ENCODE measurements around the gene ILDR2. TPM values are rescaled to one million over a fixed set of nuclear protein-coding genes. Genes with fewer than 3 reads are reported as not detected.

The ILDR2 gene, protein sequence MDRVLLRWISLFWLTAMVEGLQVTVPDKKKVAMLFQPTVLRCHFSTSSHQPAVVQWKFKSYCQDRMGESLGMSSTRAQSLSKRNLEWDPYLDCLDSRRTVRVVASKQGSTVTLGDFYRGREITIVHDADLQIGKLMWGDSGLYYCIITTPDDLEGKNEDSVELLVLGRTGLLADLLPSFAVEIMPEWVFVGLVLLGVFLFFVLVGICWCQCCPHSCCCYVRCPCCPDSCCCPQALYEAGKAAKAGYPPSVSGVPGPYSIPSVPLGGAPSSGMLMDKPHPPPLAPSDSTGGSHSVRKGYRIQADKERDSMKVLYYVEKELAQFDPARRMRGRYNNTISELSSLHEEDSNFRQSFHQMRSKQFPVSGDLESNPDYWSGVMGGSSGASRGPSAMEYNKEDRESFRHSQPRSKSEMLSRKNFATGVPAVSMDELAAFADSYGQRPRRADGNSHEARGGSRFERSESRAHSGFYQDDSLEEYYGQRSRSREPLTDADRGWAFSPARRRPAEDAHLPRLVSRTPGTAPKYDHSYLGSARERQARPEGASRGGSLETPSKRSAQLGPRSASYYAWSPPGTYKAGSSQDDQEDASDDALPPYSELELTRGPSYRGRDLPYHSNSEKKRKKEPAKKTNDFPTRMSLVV
- total RNA-seq (2014; rRNA removed; shearing (Covaris generic)) (not detected in 2 replicates), polyA plus RNA-seq (2016; fragmentation: Nextera tagmentation; extraction: Ambion mirVana) (not detected in 2 replicates)

DNA sequence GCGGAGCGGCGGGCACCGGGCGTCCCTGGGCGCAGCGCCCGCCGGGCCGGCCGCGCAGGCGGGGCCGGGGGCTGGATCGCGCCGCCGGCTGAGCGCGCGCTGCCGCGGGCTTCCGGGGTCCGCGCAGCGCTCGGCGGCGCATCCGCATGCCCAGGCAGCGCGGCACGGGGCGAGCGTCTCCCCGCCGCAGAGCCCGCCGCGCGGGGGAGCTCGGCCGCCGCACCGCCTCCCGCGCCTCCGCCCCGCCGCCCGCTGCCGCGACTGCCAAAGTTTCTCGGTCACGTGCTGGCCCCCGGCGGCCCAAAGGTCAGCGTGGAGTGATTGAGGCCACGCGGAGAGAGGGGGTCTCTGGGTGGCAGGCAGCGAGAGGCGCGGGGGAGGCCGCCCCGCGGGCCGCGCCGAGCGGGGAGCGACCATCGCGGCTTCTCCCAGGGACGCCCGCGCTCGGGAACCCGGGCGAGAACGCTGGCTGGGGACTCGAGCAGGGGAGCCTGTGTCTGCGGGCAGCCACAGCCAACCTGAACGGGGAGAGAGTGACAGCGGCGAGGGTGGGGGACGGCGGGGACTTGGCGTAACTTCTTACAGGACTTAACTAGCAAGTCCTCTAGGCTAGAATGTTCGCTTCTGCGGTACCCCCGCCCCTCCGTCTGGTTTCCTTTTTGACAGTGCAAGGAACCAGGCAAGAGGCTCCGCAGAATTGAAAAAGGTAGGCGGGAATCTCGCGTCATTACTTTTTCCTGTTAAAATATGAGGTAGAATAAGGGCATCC lies at the start of gene ILDR2:
ILDR2 (minus strand) TSS at position 180 of the 769 bp plus-strand sequence. CDS start 272 bp downstream, outside the sequence.
- TF ChIP-seq EZH2phosphoT487 (IDR thresholded peaks at IDR 0.05; ENCODE audit: insufficient read depth, low read depth) (no peak), EZH2 (IDR thresholded peaks at IDR 0.05; ENCODE audit: insufficient read depth, poor library complexity, severe bottlenecking) (peak; percentile 79)
- in situ Hi-C loops (cut with MboI), result no loop called here

DNA sequence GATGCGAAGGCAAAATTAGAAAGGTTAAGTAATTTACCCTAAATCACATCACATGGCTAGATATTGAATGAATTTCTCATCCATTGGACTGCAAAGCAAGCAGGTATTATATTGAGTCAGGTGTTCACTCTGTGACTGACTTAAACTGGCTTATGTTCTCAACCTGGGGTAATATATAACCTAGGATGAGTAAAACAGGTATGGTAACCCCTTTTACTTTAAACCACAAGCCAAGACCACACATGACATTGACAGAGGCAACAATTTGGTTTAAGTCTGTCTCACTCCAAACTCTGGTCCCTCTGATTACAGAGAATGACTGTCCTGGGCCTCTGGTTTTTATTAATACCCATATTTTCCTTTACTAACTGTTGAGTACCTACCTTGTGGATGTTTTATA lies 47.0 kb upstream of the ILDR2 start:
- Histone ChIP-seq H3K4me1 (ENCODE audit: insufficient read depth) (no peaks in the 10 kb centered on the region), H3K79me2 (ENCODE audit: insufficient read depth) (no peaks in the 10 kb centered on the region), H3K36me3 (ENCODE audit: low read depth) (no peaks in the 10 kb centered on the region), H3K9ac (no peak overlapping the region), H3F3A (ENCODE audit: insufficient read depth) (no peaks in the 10 kb centered on the region), H3K4me2 (ENCODE audit: unreplicated experiment) (no peak overlapping the region), H3K9me3 (ENCODE audit: low read depth) (no peaks in the 10 kb centered on the region), H4K20me1 (ENCODE audit: insufficient read depth) (no peaks in the 10 kb centered on the region; the same call in 1 of the 2 replicates), H3K27ac (no peak overlapping the region), H2AFZ (no peak overlapping the region), H3K27me3 (replicated peaks; ENCODE audit: insufficient read depth) (no peaks in the 10 kb centered on the region), H3K9me2 (ENCODE audit: insufficient read depth) (peaks cover 3% of the 10 kb centered on the region; the same call in 1 of the 2 replicates), H3K4me3 (no peak overlapping the region)
- in situ Hi-C loops (cut with MboI), result no loop called here
- no peak for TF ChIP-seq EZH2 (IDR thresholded peaks at IDR 0.05; ENCODE audit: insufficient read depth, poor library complexity, severe bottlenecking)
- no peak for TF ChIP-seq EZH2phosphoT487 (IDR thresholded peaks at IDR 0.05; ENCODE audit: insufficient read depth, low read depth)
- 19 to 24% methylated on average over 1 of the region's 1 CpG for WGBS, 2 experiments (ENCODE audit: low coverage in 1 of 2, low lambda C conversion rate in 2 of 2, missing lambda C conversion rate in 2 of 2)
- no peak for DNase-seq

More for the DNA sequence above, at the start of gene ILDR2:
- H3K9ac ChIP-seq, result peak within 1 kb of the TSS; percentile 35
- peak within 1 kb of the TSS; percentile 83 for H3K4me3 ChIP-seq
- H3K27ac ChIP-seq, result no peak within 1 kb of the TSS
- WGBS, 2 experiments (ENCODE audit: low coverage in 1 of 2, low lambda C conversion rate in 2 of 2, missing lambda C conversion rate in 2 of 2), result 2% methylated on average over 55 to 78 of the region's 97 CpGs
- no peaks in the 10 kb centered on the region for H3K9me2 ChIP-seq (ENCODE audit: insufficient read depth)
- peak within 1 kb of the TSS; percentile 87 for H3K4me2 ChIP-seq (ENCODE audit: unreplicated experiment)
- H4K20me1 ChIP-seq (ENCODE audit: insufficient read depth), result no peaks in the 10 kb centered on the region
- no peaks in the 10 kb centered on the region for H3F3A ChIP-seq (ENCODE audit: insufficient read depth)
- H3K9me3 ChIP-seq (ENCODE audit: low read depth), result no peaks in the 10 kb centered on the region
- H3K79me2 ChIP-seq (ENCODE audit: insufficient read depth), result no peaks in the 10 kb centered on the region
- no peaks in the 10 kb centered on the region for H3K36me3 ChIP-seq (ENCODE audit: low read depth)
- peak; percentile 42 for DNase-seq
- H3K4me1 ChIP-seq (ENCODE audit: insufficient read depth), result no peaks in the 10 kb centered on the region
- peaks cover 63% of the 10 kb centered on the region for H3K27me3 ChIP-seq (replicated peaks; ENCODE audit: insufficient read depth)
- peak within 1 kb of the TSS; percentile 90 for H2AFZ ChIP-seq

DNA sequence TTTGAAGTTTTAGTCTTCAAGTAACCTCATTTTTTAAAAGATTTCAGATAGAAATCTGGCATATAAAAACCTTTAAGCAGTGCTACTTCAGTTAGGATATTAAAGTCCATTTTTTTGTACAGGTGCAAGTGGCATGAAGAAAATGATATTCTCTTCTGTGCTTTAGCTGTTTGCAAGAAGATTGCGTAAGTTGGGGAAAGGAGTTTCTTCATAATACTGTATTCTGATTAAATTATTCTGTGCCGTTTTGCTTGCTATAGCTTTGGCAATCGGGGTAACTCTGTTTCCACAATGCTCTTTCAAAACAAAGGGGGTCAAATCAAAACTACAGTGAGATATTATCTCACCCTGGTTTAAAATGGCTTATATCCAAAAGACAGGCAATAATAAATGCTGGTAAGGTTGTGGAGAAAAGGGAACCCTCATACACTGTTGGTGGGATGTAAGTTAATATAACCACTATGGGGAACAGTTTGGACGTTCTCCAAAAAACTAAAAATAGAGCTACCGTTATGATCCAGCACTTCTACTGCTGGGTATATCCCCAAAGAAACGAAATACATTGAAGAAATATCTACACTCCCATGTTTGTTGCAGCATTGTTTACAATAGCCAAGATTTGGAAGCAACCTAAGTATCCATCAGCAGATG lies 40.9 kb upstream of the ILDR2 start:
- TF ChIP-seq EZH2 (IDR thresholded peaks at IDR 0.05; ENCODE audit: insufficient read depth, poor library complexity, severe bottlenecking), result no peak
- no peak overlapping the region for H3K27ac ChIP-seq
- H3K36me3 ChIP-seq (ENCODE audit: low read depth), result no peaks in the 10 kb centered on the region
- no peak overlapping the region for H2AFZ ChIP-seq
- H3K4me1 ChIP-seq (ENCODE audit: insufficient read depth), result no peaks in the 10 kb centered on the region
- H3K9me3 ChIP-seq (ENCODE audit: low read depth), result no peaks in the 10 kb centered on the region
- no peak for DNase-seq
- WGBS, 2 experiments (ENCODE audit: low coverage in 1 of 2, low lambda C conversion rate in 2 of 2, missing lambda C conversion rate in 2 of 2), result 20 to 29% methylated on average over 6 of the region's 6 CpGs
- no peaks in the 10 kb centered on the region for H3K79me2 ChIP-seq (ENCODE audit: insufficient read depth)
- H4K20me1 ChIP-seq (ENCODE audit: insufficient read depth), result no peaks in the 10 kb centered on the region
- in situ Hi-C loops (cut with MboI), result no loop called here
- H3K9me2 ChIP-seq (ENCODE audit: insufficient read depth), result no peaks in the 10 kb centered on the region
- H3K4me2 ChIP-seq (ENCODE audit: unreplicated experiment), result no peak overlapping the region
- no peak overlapping the region for H3K9ac ChIP-seq
- no peak overlapping the region for H3K4me3 ChIP-seq
- no peaks in the 10 kb centered on the region for H3K27me3 ChIP-seq (replicated peaks; ENCODE audit: insufficient read depth)
- H3F3A ChIP-seq (ENCODE audit: insufficient read depth), result no peaks in the 10 kb centered on the region

Data from GM23248 (cell line).